ENCODE measurements around the gene LIMS4.
"Not testable (repeated sequence)": the region's sequence is repeated elsewhere in the genome, so short reads cannot be mapped to it uniquely, and the experiment has no call there.

DNA sequence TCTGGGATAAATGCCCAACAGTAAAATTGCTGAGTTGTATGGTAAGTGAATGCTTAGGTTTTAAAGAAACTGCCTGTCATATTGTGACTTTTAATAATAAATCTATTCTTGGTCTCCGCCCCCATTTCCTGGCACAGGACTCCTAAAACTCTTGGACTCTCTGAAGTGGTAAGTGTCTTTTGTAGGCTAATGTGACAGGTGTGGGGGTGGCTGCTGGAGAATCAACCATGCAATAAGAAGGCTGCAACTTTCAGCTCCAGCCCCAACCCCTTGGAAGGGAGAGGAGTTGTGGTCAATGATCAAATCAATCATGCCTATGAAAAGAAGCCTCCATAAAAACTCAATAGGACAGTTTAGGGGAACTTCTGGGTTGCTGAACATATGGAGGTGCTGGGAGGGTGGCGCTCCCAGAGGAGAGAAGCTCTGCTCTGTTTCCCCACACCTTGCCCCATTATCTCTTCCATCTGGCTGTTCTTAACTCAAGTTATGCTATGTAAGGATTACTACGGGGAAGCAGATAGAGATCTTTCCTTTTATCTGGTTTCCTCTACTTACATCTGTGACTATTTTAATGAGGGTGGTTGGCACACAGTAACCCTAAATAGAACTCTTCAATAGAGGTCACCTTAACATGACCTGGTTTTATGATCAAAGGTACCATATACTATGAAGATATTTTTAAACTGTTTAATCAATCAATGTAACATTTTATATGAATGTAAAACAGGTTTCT lies 3.2 kb upstream of the LIMS4 start:
- TF ChIP-seq, protein P1, sequence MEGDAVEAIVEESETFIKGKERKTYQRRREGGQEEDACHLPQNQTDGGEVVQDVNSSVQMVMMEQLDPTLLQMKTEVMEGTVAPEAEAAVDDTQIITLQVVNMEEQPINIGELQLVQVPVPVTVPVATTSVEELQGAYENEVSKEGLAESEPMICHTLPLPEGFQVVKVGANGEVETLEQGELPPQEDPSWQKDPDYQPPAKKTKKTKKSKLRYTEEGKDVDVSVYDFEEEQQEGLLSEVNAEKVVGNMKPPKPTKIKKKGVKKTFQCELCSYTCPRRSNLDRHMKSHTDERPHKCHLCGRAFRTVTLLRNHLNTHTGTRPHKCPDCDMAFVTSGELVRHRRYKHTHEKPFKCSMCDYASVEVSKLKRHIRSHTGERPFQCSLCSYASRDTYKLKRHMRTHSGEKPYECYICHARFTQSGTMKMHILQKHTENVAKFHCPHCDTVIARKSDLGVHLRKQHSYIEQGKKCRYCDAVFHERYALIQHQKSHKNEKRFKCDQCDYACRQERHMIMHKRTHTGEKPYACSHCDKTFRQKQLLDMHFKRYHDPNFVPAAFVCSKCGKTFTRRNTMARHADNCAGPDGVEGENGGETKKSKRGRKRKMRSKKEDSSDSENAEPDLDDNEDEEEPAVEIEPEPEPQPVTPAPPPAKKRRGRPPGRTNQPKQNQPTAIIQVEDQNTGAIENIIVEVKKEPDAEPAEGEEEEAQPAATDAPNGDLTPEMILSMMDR (conservative IDR thresholded peaks at IDR 0.05; ENCODE audit: low read length): not testable (repeated sequence)
- TF ChIP-seq EZH2phosphoT487 (IDR thresholded peaks at IDR 0.05; ENCODE audit: borderline replicate concordance): not testable (repeated sequence)

Data from Loucy (cell line).